GM12878 (cell line): Measurements from ENCODE around the gene ROM1. TPM values are rescaled to one million over a fixed set of nuclear protein-coding genes. Genes with fewer than 3 reads are reported as not detected.
A peak's percentile ranks its signal among the peaks of the same experiment; 100 is the strongest.

Experiments used
- MTA3 ChIP-seq: IDR thresholded peaks from 2 replicates; pipeline ENCODE4 v1.6.1; 2012; ENCODE audit warnings: low read length, inconsistent platforms, borderline replicate concordance
- polyA plus RNA-seq, 11 experiments: library from polyadenylated mRNA; depleted of rRNA in 4 of 11; unstranded in 6 of 11; stranded (reverse) in 5 of 11; fragments of >200 nt; fragmentation: Nextera tagmentation in 4 of 11; fragmentation: Illumina TruSeq in 1 of 11; extraction: Ambion mirVana in 4 of 11; extraction: Trizol in 1 of 11; gene quantifications; 1 replicate in 1 of 11; 2 replicates in 10 of 11; pipeline versions ENCODE4 v1.2.1 to v1.2.3, GENCODE V29; 2011 to 2016; ENCODE audit warnings: inconsistent platforms in 2 of 11, missing spikeins in 2 of 11, low read depth in 1 of 11
- total RNA-seq, 4 experiments: library from RNA; depleted of rRNA in 3 of 4; stranded (reverse); fragments of >200 nt in 3 of 4; fragmentation: Illumina TruSeq in 1 of 4; extraction: Trizol in 1 of 4; gene quantifications; 2 replicates each; pipeline versions ENCODE4 v1.2.1 to v1.2.3, GENCODE V29; 2013 to 2021
- TF ChIP-seq, protein P1 (sequence below): IDR thresholded peaks from 2 replicates; pipeline ENCODE4 v1.6.1; 2012; ENCODE audit warnings: low read depth, low read length, improper control_type of control experiment
- TF ChIP-seq, protein P2 (sequence below): fragments of 450-650 bp; conservative IDR thresholded peaks from 2 replicates; pipeline ENCODE4 v1.6.1; 2017; ENCODE audit warnings: mild to moderate bottlenecking, moderate library complexity
- TF ChIP-seq, protein P3 (sequence below): fragments of 450-650 bp; formaldehyde crosslinking; IDR thresholded peaks from 2 replicates; pipeline ENCODE4 v1.4.0; 2022; ENCODE audit warnings: mild to moderate bottlenecking, moderate library complexity
- TF ChIP-seq, protein P4 (sequence below): fragments of 450-650 bp; IDR thresholded peaks from 2 replicates; pipeline ENCODE4 v1.6.1; 2017; ENCODE audit warnings: mild to moderate bottlenecking, moderate library complexity
- TF ChIP-seq, protein P5 (sequence below): fragments of 450-650 bp; IDR thresholded peaks from 2 replicates; pipeline ENCODE4 v1.6.1; 2016; ENCODE audit warnings: mild to moderate bottlenecking

The ROM1 gene
- total and polyA plus RNA-seq, 10 of the 15 experiments (the other 5 are each of a cell fraction or from before 2014, with no cell fraction given) = 0.42 to 3.0 (median 1.1) TPM

DNA sequence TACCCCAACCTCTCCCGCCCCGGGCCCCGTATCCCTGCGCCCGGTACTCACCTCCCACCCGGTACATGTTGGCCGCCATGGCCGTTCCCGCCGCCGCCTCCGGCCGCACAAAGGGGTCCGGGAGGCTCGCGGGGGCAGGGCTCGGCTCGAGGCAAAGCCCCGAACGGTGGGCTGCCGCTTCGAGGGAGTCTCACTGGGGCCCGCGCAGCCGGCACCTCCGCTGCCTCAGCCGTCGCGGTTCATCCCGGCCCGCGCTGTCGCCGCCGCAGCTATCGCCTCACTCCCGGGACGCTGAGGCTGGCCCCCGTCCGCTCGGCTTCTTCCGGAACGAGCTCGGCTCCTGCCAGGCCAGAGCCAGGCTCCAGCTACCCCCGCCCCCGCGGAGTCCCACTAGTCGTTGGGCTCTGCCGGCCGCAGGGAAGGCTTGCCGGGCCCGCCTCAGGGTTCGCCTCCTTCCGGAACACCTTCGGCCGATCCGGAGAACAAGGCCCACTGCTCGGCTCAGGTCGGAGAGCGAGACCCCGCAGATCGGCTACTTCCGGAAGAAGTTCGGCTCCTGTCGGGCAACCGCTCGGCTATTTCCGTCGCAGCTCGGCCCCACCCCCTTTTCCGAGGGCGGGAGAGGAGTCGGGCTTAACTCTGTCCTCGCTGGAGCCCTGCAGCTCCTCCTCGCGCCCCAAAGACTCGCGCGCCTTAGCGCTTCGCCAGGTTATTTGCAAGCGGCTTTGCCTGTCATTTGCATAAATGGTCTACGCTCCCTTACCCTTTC is 11.5 kb upstream of the ROM1 start, which contains the start of gene MTA2 (continued):
- TF ChIP-seq, protein P1, sequence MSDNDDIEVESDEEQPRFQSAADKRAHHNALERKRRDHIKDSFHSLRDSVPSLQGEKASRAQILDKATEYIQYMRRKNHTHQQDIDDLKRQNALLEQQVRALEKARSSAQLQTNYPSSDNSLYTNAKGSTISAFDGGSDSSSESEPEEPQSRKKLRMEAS = peak; percentile 14; the same call in 1 of the 2 replicates
- TF ChIP-seq, protein P2, sequence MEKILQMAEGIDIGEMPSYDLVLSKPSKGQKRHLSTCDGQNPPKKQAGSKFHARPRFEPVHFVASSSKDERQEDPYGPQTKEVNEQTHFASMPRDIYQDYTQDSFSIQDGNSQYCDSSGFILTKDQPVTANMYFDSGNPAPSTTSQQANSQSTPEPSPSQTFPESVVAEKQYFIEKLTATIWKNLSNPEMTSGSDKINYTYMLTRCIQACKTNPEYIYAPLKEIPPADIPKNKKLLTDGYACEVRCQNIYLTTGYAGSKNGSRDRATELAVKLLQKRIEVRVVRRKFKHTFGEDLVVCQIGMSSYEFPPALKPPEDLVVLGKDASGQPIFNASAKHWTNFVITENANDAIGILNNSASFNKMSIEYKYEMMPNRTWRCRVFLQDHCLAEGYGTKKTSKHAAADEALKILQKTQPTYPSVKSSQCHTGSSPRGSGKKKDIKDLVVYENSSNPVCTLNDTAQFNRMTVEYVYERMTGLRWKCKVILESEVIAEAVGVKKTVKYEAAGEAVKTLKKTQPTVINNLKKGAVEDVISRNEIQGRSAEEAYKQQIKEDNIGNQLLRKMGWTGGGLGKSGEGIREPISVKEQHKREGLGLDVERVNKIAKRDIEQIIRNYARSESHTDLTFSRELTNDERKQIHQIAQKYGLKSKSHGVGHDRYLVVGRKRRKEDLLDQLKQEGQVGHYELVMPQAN = peak; percentile 83
- TF ChIP-seq, protein P3, sequence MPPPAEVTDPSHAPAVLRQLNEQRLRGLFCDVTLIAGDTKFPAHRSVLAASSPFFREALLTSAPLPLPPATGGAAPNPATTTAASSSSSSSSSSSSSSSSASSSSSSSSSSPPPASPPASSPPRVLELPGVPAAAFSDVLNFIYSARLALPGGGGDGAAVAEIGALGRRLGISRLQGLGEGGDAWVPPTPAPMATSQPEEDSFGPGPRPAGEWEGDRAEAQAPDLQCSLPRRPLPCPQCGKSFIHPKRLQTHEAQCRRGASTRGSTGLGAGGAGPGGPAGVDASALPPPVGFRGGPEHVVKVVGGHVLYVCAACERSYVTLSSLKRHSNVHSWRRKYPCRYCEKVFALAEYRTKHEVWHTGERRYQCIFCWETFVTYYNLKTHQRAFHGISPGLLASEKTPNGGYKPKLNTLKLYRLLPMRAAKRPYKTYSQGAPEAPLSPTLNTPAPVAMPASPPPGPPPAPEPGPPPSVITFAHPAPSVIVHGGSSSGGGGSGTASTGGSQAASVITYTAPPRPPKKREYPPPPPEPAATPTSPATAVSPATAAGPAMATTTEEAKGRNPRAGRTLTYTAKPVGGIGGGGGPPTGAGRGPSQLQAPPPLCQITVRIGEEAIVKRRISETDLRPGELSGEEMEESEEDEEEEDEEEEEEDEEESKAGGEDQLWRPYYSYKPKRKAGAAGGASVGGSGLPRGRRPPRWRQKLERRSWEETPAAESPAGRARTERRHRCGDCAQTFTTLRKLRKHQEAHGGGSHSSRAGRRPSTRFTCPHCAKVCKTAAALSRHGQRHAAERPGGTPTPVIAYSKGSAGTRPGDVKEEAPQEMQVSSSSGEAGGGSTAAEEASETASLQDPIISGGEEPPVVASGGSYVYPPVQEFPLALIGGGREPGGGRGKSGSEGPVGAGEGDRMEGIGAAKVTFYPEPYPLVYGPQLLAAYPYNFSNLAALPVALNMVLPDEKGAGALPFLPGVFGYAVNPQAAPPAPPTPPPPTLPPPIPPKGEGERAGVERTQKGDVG (CRISPR knock-in tag) = no peak
- TF ChIP-seq, protein P4, sequence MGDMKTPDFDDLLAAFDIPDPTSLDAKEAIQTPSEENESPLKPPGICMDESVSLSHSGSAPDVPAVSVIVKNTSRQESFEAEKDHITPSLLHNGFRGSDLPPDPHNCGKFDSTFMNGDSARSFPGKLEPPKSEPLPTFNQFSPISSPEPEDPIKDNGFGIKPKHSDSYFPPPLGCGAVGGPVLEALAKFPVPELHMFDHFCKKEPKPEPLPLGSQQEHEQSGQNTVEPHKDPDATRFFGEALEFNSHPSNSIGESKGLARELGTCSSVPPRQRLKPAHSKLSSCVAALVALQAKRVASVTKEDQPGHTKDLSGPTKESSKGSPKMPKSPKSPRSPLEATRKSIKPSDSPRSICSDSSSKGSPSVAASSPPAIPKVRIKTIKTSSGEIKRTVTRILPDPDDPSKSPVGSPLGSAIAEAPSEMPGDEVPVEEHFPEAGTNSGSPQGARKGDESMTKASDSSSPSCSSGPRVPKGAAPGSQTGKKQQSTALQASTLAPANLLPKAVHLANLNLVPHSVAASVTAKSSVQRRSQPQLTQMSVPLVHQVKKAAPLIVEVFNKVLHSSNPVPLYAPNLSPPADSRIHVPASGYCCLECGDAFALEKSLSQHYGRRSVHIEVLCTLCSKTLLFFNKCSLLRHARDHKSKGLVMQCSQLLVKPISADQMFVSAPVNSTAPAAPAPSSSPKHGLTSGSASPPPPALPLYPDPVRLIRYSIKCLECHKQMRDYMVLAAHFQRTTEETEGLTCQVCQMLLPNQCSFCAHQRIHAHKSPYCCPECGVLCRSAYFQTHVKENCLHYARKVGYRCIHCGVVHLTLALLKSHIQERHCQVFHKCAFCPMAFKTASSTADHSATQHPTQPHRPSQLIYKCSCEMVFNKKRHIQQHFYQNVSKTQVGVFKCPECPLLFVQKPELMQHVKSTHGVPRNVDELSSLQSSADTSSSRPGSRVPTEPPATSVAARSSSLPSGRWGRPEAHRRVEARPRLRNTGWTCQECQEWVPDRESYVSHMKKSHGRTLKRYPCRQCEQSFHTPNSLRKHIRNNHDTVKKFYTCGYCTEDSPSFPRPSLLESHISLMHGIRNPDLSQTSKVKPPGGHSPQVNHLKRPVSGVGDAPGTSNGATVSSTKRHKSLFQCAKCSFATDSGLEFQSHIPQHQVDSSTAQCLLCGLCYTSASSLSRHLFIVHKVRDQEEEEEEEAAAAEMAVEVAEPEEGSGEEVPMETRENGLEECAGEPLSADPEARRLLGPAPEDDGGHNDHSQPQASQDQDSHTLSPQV = no peak
- TF ChIP-seq MTA3 = no peak
- TF ChIP-seq, protein P5, sequence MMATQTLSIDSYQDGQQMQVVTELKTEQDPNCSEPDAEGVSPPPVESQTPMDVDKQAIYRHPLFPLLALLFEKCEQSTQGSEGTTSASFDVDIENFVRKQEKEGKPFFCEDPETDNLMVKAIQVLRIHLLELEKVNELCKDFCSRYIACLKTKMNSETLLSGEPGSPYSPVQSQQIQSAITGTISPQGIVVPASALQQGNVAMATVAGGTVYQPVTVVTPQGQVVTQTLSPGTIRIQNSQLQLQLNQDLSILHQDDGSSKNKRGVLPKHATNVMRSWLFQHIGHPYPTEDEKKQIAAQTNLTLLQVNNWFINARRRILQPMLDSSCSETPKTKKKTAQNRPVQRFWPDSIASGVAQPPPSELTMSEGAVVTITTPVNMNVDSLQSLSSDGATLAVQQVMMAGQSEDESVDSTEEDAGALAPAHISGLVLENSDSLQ = peak; percentile 55
